HG02981 (cell line): ENCODE data around the gene HSFX4.
"Not testable (repeated sequence)": the region's sequence is repeated elsewhere in the genome, so short reads cannot be mapped to it uniquely, and the experiment has no call there.

Experiments
- ATAC-seq: cut with Tn5 transposase; IDR thresholded peaks from one replicate; pipeline ENCODE4 v1.9.1; 2021; ENCODE audit warnings: mild to moderate bottlenecking, moderate library complexity; ENCODE audit not compliant: unreplicated experiment

HSFX4 gene

DNA sequence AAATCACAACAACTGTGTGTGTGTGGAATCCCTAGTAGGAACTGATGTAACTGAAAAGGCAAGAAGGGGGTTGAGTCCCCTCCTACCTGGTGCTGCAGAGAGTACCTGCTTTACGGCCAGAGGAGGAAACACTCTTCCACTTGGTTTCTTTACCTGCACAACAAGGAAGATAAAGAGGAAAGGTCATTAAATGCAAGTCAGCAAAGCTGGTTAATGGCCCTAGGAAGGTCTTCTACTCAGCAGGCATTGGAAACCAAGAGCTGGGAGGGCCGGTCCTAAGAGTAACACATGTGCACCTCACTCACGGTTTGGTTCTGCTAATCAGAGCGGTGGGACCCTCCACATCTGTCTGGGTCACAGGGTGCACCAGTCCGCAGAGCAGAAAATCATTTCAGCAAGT is 8.0 kb downstream of the HSFX4 start:
- ATAC-seq = not testable (repeated sequence)

GRCh38 chrX:149937871-149938426 is 8.6 kb downstream of the HSFX4 start:
- ATAC-seq = no peak

DNA sequence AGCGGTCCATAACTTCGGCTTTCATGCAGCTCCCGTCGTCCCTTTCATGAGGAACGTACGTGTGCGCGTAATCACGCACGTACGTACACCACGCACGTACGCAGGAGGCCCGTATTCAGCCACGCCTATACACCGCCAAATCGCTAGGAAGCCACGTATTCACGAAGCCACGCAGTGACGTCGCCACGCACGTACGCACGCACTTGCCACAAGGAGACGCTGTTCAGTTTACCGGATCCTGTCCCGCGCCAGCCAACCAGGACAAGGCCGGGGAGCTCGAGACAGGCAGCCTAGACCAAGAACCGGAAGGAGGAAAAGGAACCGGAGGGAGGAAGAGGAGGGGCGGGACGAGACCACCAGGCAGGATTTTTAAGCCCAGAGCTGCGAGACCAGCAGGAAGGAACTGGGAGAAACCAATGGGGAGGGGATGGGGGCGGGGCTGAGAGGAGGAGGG is 9.1 kb downstream of the HSFX4 start, which contains the start of gene EOLA2:
TSS of gene EOLA2 (minus strand) at position 65 of the 454 bp plus-strand sequence. CDS start 4,617 bp downstream, outside the sequence.
- peak; percentile 67 for ATAC-seq

GRCh38 chrX:149938881-149939654 is 9.7 kb downstream of the HSFX4 start:
- ATAC-seq = no peak

- ATAC-seq = peak; percentile 10
Measured at GRCh38 chrX:149939655-149939904, 10.2 kb downstream of the HSFX4 start.

- ATAC-seq = peak; percentile 38
Measured at GRCh38 chrX:149939905-149940673, 10.7 kb downstream of the HSFX4 start.

GRCh38 chrX:149940674-149941024 is 11.3 kb downstream of the HSFX4 start:
- ATAC-seq = not testable (repeated sequence)

DNA sequence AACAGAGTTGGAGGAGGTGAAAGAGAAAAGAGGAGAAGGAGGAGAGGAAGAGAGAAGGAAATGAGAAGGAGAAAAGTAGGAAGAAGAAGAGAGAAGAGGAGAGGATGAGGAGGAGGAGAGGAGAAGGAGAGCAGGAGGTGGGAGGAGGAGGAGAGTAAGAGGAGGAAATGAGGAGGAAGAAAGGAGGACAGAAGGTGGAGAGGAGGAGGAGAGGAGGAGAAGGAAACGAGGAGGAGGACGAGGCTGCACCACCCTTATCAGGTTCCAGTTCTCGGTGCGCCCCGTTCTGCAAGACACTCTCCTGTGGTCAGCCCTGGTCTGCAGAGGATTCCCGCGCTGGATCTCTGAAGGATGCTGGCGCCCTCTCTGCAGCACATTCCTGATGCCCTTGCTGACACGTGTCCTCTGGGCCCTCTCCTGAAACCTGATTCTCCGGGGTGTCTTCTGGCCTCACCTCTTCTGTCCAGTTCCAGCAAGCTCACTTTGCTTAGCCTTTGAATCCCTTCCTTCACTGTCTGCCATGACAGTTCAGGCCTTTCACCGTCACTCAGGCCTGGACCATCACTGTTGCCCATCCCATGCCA is 15.8 kb downstream of the HSFX4 start:
- not testable (repeated sequence) for ATAC-seq

GRCh38 chrX:149945820-149946219 is 16.4 kb downstream of the HSFX4 start:
- not testable (repeated sequence) for ATAC-seq

DNA sequence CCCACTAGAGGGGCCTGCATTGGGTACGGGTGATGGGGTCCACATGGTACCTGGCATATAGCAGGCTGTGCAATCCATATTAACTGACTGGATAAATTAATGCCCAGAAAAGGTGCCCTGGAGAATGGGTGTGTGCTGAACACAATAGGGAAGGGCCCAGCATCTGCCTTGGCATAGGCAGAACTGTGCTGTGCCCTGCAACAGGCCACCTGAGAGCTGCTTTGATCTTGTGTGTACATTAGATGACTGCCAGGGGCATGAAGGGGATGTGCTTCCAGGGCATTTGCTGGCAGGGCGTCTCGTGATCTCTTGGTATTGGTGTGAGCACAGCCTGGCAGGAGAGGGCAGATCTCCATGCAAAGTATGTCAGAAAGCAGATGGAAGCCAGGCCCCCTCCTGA is 17.6 kb downstream of the HSFX4 start:
- ATAC-seq = not testable (repeated sequence)

DNA sequence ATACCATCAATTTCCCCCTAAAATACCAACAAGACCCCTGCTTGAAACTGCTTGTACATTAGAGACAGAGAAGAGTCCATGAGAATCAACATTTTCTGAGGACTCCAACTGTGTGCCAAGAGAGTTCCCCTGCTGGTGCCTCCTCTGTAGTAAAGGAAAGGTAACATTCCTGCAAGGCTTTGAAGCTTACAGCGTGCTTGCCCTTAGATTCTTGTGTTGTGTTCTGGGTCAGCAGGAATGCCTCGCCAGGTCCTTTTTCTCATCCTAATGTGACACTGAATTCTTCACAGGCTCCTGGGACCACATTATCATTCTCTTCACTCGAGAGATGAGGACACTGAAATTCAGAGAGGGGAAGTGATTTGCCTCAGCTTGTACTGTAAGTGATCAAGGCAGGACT is 18.6 kb downstream of the HSFX4 start:
- ATAC-seq = no peak

DNA sequence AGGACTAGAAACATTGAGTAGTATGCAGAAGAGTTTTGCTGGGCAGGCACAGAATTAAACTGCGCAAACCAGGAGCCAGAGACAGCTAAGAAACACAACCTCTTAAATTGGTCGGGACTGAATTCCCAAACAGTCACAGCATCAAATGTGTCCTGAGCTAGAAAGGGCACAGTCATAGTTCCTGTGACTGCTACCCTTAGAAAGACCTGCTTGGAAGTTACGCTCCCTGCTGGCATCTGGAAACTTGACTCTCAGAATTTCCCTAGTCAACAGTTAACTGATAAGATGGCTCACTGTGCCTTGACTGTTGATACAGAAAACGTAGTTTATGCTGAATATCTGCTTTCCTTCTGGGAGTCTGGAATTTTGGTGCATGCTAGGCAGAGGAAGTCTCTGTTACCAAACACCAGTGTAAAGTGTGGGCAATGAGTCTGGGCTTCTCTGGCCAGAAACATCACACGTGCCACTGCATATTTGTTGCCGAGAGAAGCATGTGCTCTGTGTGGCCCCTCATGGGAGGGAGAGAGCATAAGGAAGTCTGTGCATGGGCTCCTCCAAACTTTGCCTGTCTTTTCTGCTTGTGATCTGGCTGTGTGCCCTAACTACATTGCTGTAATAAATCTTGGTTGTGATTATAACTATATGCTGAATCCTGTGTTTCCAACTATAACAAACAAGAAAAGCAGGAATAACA is 20.5 kb downstream of the HSFX4 start:
- no peak for ATAC-seq

GRCh38 chrX:149950681-149951080 is 21.3 kb downstream of the HSFX4 start:
- ATAC-seq = no peak

DNA sequence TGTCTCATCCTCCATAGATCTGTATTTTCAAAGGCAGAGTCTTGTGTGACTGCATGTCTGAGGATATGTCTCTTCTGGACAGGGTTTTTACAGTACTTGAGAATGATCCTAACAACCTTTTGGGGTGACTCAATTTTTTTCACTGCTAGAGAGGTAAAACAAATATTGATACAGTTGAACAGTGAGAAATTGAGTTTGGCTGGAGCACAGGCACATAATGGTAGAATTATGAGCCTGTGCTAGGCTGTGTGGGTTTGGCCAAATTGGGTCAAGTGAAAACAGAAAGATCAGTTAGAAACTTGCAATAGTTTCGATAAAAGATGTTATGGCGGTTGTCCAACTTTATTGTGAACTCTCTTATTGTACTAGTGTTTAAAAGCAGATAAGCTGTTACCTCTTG is 32.2 kb downstream of the HSFX4 start:
- ATAC-seq = no peak

- ATAC-seq = no peak
Measured at GRCh38 chrX:149962010-149962409, 32.6 kb downstream of the HSFX4 start.

- no peak for ATAC-seq
Measured at GRCh38 chrX:149962859-149963757, 33.7 kb downstream of the HSFX4 start.

GRCh38 chrX:149979126-149979644 is 49.8 kb downstream of the HSFX4 start:
- no peak for ATAC-seq
